HEK293 (cell line): ENCODE results near the gene ZSCAN1.

Source experiments
- CTCF ChIA-PET: fragments of 350-600 bp; formaldehyde crosslinking; extraction: SDS; loops from one replicate; lab custom pipeline; 2021; ENCODE audit warnings: antibody characterized with exemption; lab: Yijun Ruan, JAX
- POLR2A ChIA-PET: fragments of 300-600 bp; formaldehyde crosslinking; extraction: SDS; loops from one replicate; lab custom pipeline; 2020; ENCODE audit warnings: antibody characterized with exemption, inconsistent platforms; lab: Yijun Ruan, JAX
- H3K27ac ChIP-seq: fragments of 200-500 bp; sonication (Bioruptor generic); 2 replicates; pipeline ENCODE4 v1.5.1; 2014; ENCODE audit warnings: low read depth, low read length, control low read depth, inconsistent platforms; ENCODE audit errors: extremely low read depth
- H3K36me3 ChIP-seq, 2 experiments: fragments of 200-500 bp in 1 of 2; sonication (Bioruptor generic) in 1 of 2; 1 replicate in 1 of 2; 2 replicates in 1 of 2; pipeline ENCODE4 v1.5.1; 2014 to 2017; ENCODE audit warnings: inconsistent platforms in 2 of 2, low read length in 2 of 2; ENCODE audit not compliant: control insufficient read depth in 2 of 2, insufficient read depth in 1 of 2
- H3K4me1 ChIP-seq: fragments of 200-500 bp; sonication (Bioruptor generic); 2 replicates; pipeline ENCODE4 v1.5.1; 2014; ENCODE audit warnings: mild to moderate bottlenecking, low read length, inconsistent platforms; ENCODE audit not compliant: control insufficient read depth, insufficient read depth
- H3K4me3 ChIP-seq: 2 replicates; pipeline ENCODE4 v1.5.1; 2011; ENCODE audit warnings: low read depth, mild to moderate bottlenecking, control low read depth, low read length, moderate library complexity
- H3K9me3 ChIP-seq: fragments of 200-500 bp; sonication (Bioruptor generic); 2 replicates; pipeline ENCODE4 v1.5.1; 2014; ENCODE audit warnings: low read depth, low read length, inconsistent platforms; ENCODE audit not compliant: control insufficient read depth, insufficient read depth
- BCL11B ChIP-seq: fragments of 450-650 bp; formaldehyde crosslinking; IDR thresholded peaks from 2 replicates; pipeline ENCODE4 v1.5.1; 2016; ENCODE audit warnings: low read depth, missing biosample characterization, missing genetic modification characterization
- REPIN1 ChIP-seq: fragments of 450-650 bp; formaldehyde crosslinking; IDR thresholded peaks from 2 replicates; pipeline ENCODE4 v1.5.1; 2017; ENCODE audit warnings: missing biosample characterization, missing genetic modification characterization, low read depth
- YY1 ChIP-seq: fragments of 450-650 bp; formaldehyde crosslinking; IDR thresholded peaks from 2 replicates; pipeline ENCODE4 v1.5.1; 2018; ENCODE audit warnings: missing biosample characterization, missing genetic modification characterization
- ZBTB10 ChIP-seq: fragments of 450-650 bp; formaldehyde crosslinking; IDR thresholded peaks from 2 replicates; pipeline ENCODE4 v1.5.1; 2016; ENCODE audit warnings: missing biosample characterization, missing genetic modification characterization
- ZBTB48 ChIP-seq: fragments of 450-650 bp; formaldehyde crosslinking; IDR thresholded peaks from 2 replicates; pipeline ENCODE4 v1.5.1; 2016; ENCODE audit warnings: missing biosample characterization, missing genetic modification characterization
- ZNF19 ChIP-seq: fragments of 450-650 bp; formaldehyde crosslinking; IDR thresholded peaks from 2 replicates; pipeline ENCODE4; 2016; ENCODE audit warnings: missing biosample characterization, missing genetic modification characterization, low read depth
- ZNF366 ChIP-seq: fragments of 450-650 bp; formaldehyde crosslinking; conservative IDR thresholded peaks from 2 replicates; pipeline ENCODE4 v1.5.1; 2016; ENCODE audit warnings: missing biosample characterization, missing genetic modification characterization
- ZNF518A ChIP-seq: fragments of 450-650 bp; formaldehyde crosslinking; conservative IDR thresholded peaks from 2 replicates; pipeline ENCODE4 v1.5.1; 2016; ENCODE audit warnings: low read depth, missing biosample characterization, missing genetic modification characterization
- ZNF521 ChIP-seq: fragments of 450-650 bp; formaldehyde crosslinking; IDR thresholded peaks from 2 replicates; pipeline ENCODE4 v1.5.1; 2017; ENCODE audit warnings: missing biosample characterization, mild to moderate bottlenecking, missing genetic modification characterization
- ZNF561 ChIP-seq: fragments of 450-650 bp; IDR thresholded peaks from 2 replicates; pipeline ENCODE4 v1.5.1; 2018; ENCODE audit warnings: missing biosample characterization, missing genetic modification characterization, borderline replicate concordance
- ZNF585B ChIP-seq: fragments of 450-650 bp; formaldehyde crosslinking; IDR thresholded peaks from 2 replicates; pipeline ENCODE4 v1.5.1; 2016; ENCODE audit warnings: missing biosample characterization, missing genetic modification characterization
- ZNF670 ChIP-seq: fragments of 450-650 bp; formaldehyde crosslinking; IDR thresholded peaks from 2 replicates; pipeline ENCODE4 v1.5.1; 2016; ENCODE audit warnings: missing biosample characterization, missing genetic modification characterization, low read depth
- ZNF704 ChIP-seq: fragments of 450-650 bp; formaldehyde crosslinking; IDR thresholded peaks from 2 replicates; pipeline ENCODE4 v1.5.1; 2016; ENCODE audit warnings: missing biosample characterization, missing genetic modification characterization
- ZNF747 ChIP-seq: fragments of 450-650 bp; formaldehyde crosslinking; IDR thresholded peaks from 2 replicates; pipeline ENCODE4 v1.5.1; 2016; ENCODE audit warnings: missing biosample characterization, missing genetic modification characterization
- ZNF843 ChIP-seq: fragments of 450-650 bp; formaldehyde crosslinking; IDR thresholded peaks from 2 replicates; pipeline ENCODE4 v1.5.1; 2016; ENCODE audit warnings: missing biosample characterization, missing genetic modification characterization

Gene ZSCAN1

DNA sequence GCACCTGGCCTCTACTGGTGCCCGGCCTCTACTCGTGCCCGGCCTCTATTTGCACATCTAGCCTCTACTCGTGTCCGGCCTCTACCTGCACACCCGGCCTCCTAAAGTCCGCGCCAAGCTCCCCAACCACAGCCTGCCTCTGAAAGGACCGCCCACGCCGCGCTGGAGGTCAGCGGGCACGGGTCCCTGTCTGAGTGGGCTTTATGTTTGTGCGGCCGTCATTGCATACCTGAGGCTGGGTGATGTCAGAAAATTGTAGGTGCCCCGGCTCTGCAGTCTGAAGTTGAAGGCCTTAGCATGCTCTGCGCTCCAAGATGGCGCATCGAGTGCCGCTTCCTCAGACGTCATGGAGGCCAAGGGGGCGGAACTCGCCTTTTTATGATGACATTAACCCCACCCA, 26.4 kb downstream of the ZSCAN1 start:
- no peaks in the 10 kb centered on the region for H3K4me1 ChIP-seq
- no peaks in the 10 kb centered on the region; the same call in 1 of the 2 replicates for H3K9me3 ChIP-seq
- H3K36me3 ChIP-seq, result no peaks in the 10 kb centered on the region
- CTCF ChIA-PET, result no interaction called here
- no peak for TF ChIP-seq YY1 (tag by site-specific recombination)
- no peak for TF ChIP-seq ZNF366 (tag by site-specific recombination)
- TF ChIP-seq ZNF843, result no peak
- no peak for TF ChIP-seq ZNF585B
- TF ChIP-seq REPIN1, result no peak
- TF ChIP-seq ZBTB48 (tag by site-specific recombination), result no peak
- TF ChIP-seq ZBTB10 (tag by site-specific recombination), result no peak
- TF ChIP-seq BCL11B (tag by site-specific recombination), result no peak
- TF ChIP-seq ZNF521, result no peak
- TF ChIP-seq ZNF704 (tag by site-specific recombination), result no peak
- TF ChIP-seq ZNF670 (tag by site-specific recombination), result no peak
- POLR2A ChIA-PET, result interaction anchor here (2.3 kb wide), 1 partner anchor 58 kb away, joined by 12 read pairs; the partner anchor contains the start of gene ZNF606
- H3K27ac ChIP-seq, result no peak overlapping the region
- no peak overlapping the region for H3K4me3 ChIP-seq

DNA sequence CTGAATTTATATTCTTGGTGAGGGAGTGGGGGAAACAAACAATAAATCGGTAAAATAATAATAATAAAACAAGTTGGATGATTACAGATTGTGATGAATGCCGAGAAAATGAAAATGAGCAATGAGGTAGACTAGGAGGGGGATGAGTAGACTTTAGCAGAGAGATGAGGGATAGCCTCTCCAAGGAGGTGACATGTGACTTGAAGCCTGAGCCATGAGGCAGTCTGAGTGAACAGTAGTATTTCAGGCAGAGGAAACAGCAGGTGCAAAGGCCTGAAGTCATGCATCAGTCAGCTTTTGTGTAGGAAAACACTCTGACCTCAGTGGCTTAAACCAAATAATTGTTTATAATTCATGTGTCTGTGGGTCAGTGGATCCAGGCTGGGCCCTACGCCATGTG, 29.9 kb downstream of the ZSCAN1 start:
- H3K36me3 ChIP-seq, result no peaks in the 10 kb centered on the region
- H3K27ac ChIP-seq, result no peak overlapping the region
- ChIA-PET POLR2A (no interaction called here), CTCF (interaction anchor here (0.7 kb wide), 1 partner anchor 14 kb away, joined by 3 read pairs; no protein-coding TSS in a partner anchor)
- H3K4me3 ChIP-seq, result no peak overlapping the region
- no peaks in the 10 kb centered on the region; the same call in none of the 2 replicates for H3K9me3 ChIP-seq
- TF ChIP-seq ZNF747 (tag by site-specific recombination) (no peak), ZNF19 (tag by site-specific recombination) (no peak), ZNF518A (no peak), ZNF561 (no peak)
- no peaks in the 10 kb centered on the region for H3K4me1 ChIP-seq
